GM21390 (cell line): ENCODE results near the gene FAM24B.

Experiments used
- ATAC-seq: cut with Tn5 transposase; IDR thresholded peaks from one replicate; pipeline ENCODE4 v1.9.1; 2021; ENCODE audit not compliant: unreplicated experiment

Gene FAM24B

GRCh38 chr10:122828716-122829255 is 50.6 kb downstream of the FAM24B start:
- ATAC-seq = no peak

GRCh38 chr10:122827302-122827701 is 52.1 kb downstream of the FAM24B start:
- ATAC-seq = no peak

GRCh38 chr10:122822973-122823690 is 56.2 kb downstream of the FAM24B start:
- ATAC-seq = no peak

DNA sequence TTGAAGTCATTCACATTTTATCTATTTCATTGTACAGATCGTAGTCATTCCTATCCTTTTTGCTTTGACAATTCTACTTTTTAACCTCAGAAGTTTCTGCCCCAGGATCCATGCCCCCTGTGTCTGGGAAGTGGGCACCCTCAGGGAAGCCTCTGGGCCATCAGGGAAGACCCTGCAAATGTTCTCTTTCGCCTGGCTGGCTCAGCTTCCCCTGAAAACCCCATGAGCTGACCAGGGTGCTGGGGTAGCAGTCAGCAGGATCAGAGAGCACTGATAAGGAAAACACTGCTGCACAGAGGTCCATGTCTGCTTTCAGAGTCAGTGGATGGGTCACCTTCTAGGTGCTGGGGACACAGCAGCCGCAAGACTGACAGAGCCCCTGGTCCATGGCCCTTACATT is 57.6 kb downstream of the FAM24B start:
- ATAC-seq = no peak

GRCh38 chr10:122815458-122815857 is 63.9 kb downstream of the FAM24B start:
- ATAC-seq = no peak

GRCh38 chr10:122814493-122814892 is 64.9 kb downstream of the FAM24B start:
- no peak for ATAC-seq

GRCh38 chr10:122812751-122813150 is 66.6 kb downstream of the FAM24B start:
- no peak for ATAC-seq

- no peak for ATAC-seq
Measured at GRCh38 chr10:122802282-122802681, 77.1 kb downstream of the FAM24B start.
